ENCODE measurements around the gene RTN4R. TPM values are rescaled to one million over a fixed set of nuclear protein-coding genes. Genes with fewer than 3 reads are reported as not detected.
A peak's percentile ranks its signal among the peaks of the same experiment; 100 is the strongest.

Gene RTN4R
- total RNA-seq, 2 experiments from 2014 or later: 0.36 to 0.50 TPM

- H3K27ac ChIP-seq (ENCODE audit: low read depth in 1 of 2, low read length in 2 of 2): peak overlapping the region; percentile 49 to 78
- TF ChIP-seq CTCF (IDR thresholded peaks at IDR 0.05): no peak
- no peaks in the 10 kb centered on the region for H3K36me3 ChIP-seq (ENCODE audit: insufficient read depth, low read length)
- H3K4me1 Mint-ChIP-seq (ENCODE audit: low read depth): peaks cover 39% of the 10 kb centered on the region
- no peak overlapping the region for H3K4me3 ChIP-seq (ENCODE audit: low read length)
- DNase-seq: peak; percentile 21 to 72 (median 58)
- ChIA-PET POLR2A (interaction anchor here (0.9 to 1.4 kb wide), 2 partner anchors 52 to 128 kb away, joined by 3 to 4 read pairs; partner anchors contain the start of gene TRMT2A), CTCF (interaction anchor here (0.7 kb wide), 1 partner anchor 73 kb away, joined by 3 read pairs; no protein-coding TSS in a partner anchor)
- intact Hi-C loops (cut with DNase I, micrococcal nuclease): no loop called here
- peak overlapping the region; percentile 95 for H3K27ac Mint-ChIP-seq
- H3K4me1 ChIP-seq (ENCODE audit: insufficient read depth, low read length): peaks cover 69% of the 10 kb centered on the region
- H3K4me3 Mint-ChIP-seq: peak overlapping the region; percentile 76
- ATAC-seq (ENCODE audit: poor library complexity): peak; percentile 62
- no peaks in the 10 kb centered on the region for H3K36me3 Mint-ChIP-seq (ENCODE audit: low read depth)
- no peaks in the 10 kb centered on the region for H3K27me3 ChIP-seq (ENCODE audit: control insufficient read depth in 1 of 2, insufficient read depth in 2 of 2, low read length in 2 of 2)
- no peaks in the 10 kb centered on the region for H3K27me3 Mint-ChIP-seq
- H3K9me3 Mint-ChIP-seq: no peaks in the 10 kb centered on the region
- H3K9me3 ChIP-seq (ENCODE audit: control insufficient read depth in 1 of 2, insufficient read depth in 1 of 2, low read length in 2 of 2): peaks cover 0 to 4% of the 10 kb centered on the region in 2 experiments
These were observed 23.2 kb downstream of the RTN4R start for GRCh38 chr22:20244691-20245576.

- Mint-ChIP-seq H3K27me3 (no peaks in the 10 kb centered on the region), H3K27ac (peak overlapping the region; percentile 95), H3K4me1 (ENCODE audit: low read depth) (peaks cover 39% of the 10 kb centered on the region), H3K9me3 (no peaks in the 10 kb centered on the region), H3K4me3 (peak overlapping the region; percentile 82), H3K36me3 (ENCODE audit: low read depth) (no peaks in the 10 kb centered on the region)
- H3K4me1 ChIP-seq (ENCODE audit: insufficient read depth, low read length): peaks cover 76% of the 10 kb centered on the region
- POLR2A ChIA-PET: interaction anchor here (0.9 to 1.4 kb wide), 2 partner anchors 51 to 127 kb away, joined by 3 to 4 read pairs; partner anchors contain the start of gene TRMT2A
- DNase-seq (no peak), ATAC-seq (ENCODE audit: poor library complexity) (no peak)
- CTCF ChIA-PET: interaction anchor here (0.7 kb wide), 1 partner anchor 74 kb away, joined by 3 read pairs; no protein-coding TSS in a partner anchor
- H3K9me3 ChIP-seq (ENCODE audit: control insufficient read depth in 1 of 2, insufficient read depth in 1 of 2, low read length in 2 of 2): peaks cover 0 to 4% of the 10 kb centered on the region in 2 experiments
- intact Hi-C loops (cut with DNase I, micrococcal nuclease): no loop called here
- H3K27ac ChIP-seq (ENCODE audit: low read depth in 1 of 2, low read length in 2 of 2): peak overlapping the region; percentile 29 to 78
- no peak overlapping the region for H3K4me3 ChIP-seq (ENCODE audit: low read length)
- no peaks in the 10 kb centered on the region for H3K27me3 ChIP-seq (ENCODE audit: control insufficient read depth in 1 of 2, insufficient read depth in 2 of 2, low read length in 2 of 2)
- no peak for TF ChIP-seq CTCF (IDR thresholded peaks at IDR 0.05)
- H3K36me3 ChIP-seq (ENCODE audit: insufficient read depth, low read length): no peaks in the 10 kb centered on the region
These were observed 23.9 kb downstream of the RTN4R start for GRCh38 chr22:20244250-20244648.

GRCh38 chr22:20243537-20244249 lies 24.4 kb downstream of the RTN4R start:
- DNase-seq (peak in 13 of 14 experiments; percentile 31 to 80 (median 59)), ATAC-seq (ENCODE audit: poor library complexity) (peak; percentile 80)
- Histone ChIP-seq H3K27ac (ENCODE audit: low read depth in 1 of 2, low read length in 2 of 2) (peak overlapping the region; percentile 37 to 78), H3K4me1 (ENCODE audit: insufficient read depth, low read length) (peaks cover 82% of the 10 kb centered on the region), H3K27me3 (ENCODE audit: control insufficient read depth in 1 of 2, insufficient read depth in 2 of 2, low read length in 2 of 2) (no peaks in the 10 kb centered on the region), H3K4me3 (ENCODE audit: low read length) (peak overlapping the region; percentile 46), H3K36me3 (ENCODE audit: insufficient read depth, low read length) (no peaks in the 10 kb centered on the region), H3K9me3 (ENCODE audit: control insufficient read depth in 1 of 2, insufficient read depth in 1 of 2, low read length in 2 of 2) (peaks cover 0 to 4% of the 10 kb centered on the region in 2 experiments)
- Mint-ChIP-seq H3K36me3 (ENCODE audit: low read depth) (no peaks in the 10 kb centered on the region), H3K27ac (peak overlapping the region; percentile 95), H3K4me1 (ENCODE audit: low read depth) (peaks cover 39% of the 10 kb centered on the region), H3K27me3 (no peaks in the 10 kb centered on the region), H3K9me3 (no peaks in the 10 kb centered on the region), H3K4me3 (peak overlapping the region; percentile 82)
- intact Hi-C loops (cut with DNase I, micrococcal nuclease): no loop called here
- ChIA-PET POLR2A (interaction anchor here (1.4 kb wide), 1 partner anchor 127 kb away, joined by 3 read pairs; the partner anchor contains the start of gene TRMT2A), CTCF (interaction anchor here (0.7 kb wide), 1 partner anchor 74 kb away, joined by 3 read pairs; no protein-coding TSS in a partner anchor)
- TF ChIP-seq CTCF (IDR thresholded peaks at IDR 0.05): no peak
